ENCODE data around the gene RAB3C.
"Not testable (repeated sequence)": the region's sequence is repeated elsewhere in the genome, so short reads cannot be mapped to it uniquely, and the experiment has no call there.

Gene RAB3C

DNA sequence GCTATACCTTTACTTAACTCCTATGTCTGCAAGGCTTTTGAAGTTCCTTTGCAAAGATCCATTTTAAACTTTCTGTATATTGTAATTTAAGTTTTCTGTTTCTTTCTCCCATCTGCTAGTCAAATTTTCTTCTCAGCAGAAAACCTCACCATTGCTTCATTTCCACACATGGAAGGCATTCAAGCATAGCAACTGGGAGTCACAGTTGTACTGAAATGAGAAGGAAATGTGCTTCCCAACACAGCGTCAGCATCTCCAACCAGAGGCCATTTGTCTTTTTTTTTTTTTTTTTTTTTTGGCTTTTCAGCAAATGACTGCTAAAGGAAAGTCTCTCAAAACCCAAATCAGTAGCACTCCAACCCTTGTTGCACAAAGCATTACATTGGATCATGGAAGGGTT is 92.5 kb downstream of the RAB3C start:
- no peak overlapping the region for H3K4me3 ChIP-seq (ENCODE audit: low read depth, low read length)
- no peak for DNase-seq (ENCODE audit: low read depth)
- TF ChIP-seq, protein P1, sequence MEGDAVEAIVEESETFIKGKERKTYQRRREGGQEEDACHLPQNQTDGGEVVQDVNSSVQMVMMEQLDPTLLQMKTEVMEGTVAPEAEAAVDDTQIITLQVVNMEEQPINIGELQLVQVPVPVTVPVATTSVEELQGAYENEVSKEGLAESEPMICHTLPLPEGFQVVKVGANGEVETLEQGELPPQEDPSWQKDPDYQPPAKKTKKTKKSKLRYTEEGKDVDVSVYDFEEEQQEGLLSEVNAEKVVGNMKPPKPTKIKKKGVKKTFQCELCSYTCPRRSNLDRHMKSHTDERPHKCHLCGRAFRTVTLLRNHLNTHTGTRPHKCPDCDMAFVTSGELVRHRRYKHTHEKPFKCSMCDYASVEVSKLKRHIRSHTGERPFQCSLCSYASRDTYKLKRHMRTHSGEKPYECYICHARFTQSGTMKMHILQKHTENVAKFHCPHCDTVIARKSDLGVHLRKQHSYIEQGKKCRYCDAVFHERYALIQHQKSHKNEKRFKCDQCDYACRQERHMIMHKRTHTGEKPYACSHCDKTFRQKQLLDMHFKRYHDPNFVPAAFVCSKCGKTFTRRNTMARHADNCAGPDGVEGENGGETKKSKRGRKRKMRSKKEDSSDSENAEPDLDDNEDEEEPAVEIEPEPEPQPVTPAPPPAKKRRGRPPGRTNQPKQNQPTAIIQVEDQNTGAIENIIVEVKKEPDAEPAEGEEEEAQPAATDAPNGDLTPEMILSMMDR (IDR thresholded peaks at IDR 0.05; ENCODE audit: control insufficient read depth, extremely low read depth, insufficient read depth), result no peak

DNA sequence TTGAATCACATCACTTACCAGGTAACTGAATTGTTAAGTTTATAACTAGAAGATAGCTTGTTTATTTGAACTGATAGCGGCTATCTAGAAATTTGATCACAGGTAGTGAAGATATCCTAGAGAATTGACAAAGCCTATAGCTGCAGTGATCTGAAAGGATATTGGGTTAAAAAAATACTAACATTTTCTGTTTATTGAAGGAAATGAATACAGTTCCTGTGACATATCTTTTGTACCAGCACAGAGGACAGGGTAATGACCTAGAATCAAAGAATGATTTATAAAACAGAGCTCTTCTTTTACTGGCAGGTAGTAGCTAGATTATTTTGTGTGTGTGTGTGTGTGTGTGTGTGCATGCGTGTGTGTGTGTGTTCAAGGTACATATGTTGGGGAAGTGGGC is 94.8 kb downstream of the RAB3C start:
- no peak for DNase-seq (ENCODE audit: low read depth)
- H3K4me3 ChIP-seq (ENCODE audit: low read depth, low read length), result no peak overlapping the region
- TF ChIP-seq, protein P1 (IDR thresholded peaks at IDR 0.05; ENCODE audit: control insufficient read depth, extremely low read depth, insufficient read depth), result no peak

- no peak for DNase-seq (ENCODE audit: low read depth)
- no peak overlapping the region for H3K4me3 ChIP-seq (ENCODE audit: low read depth, low read length)
- TF ChIP-seq, protein P1 (IDR thresholded peaks at IDR 0.05; ENCODE audit: control insufficient read depth, extremely low read depth, insufficient read depth), result no peak
These were observed 97.6 kb downstream of the RAB3C start for GRCh38 chr5:58680503-58680902.

DNA sequence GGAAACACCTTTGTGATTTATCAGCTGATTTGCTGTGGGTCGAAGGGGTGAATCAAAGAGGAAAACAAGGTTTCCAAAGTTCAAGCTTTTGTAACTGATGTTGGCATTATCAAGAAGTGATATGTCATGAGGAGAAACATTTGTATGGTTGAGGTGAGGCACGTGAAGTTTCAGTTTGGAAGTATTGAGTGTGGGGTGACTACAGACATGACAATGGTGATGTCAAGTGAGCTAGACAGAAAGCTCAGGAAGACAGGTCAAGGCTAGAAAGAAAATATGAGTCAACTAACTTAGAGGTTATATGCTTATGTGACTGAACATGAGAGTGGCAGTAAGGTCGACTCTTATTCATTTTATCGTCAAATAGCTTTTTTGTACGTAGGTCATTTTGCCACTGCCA is 99.1 kb downstream of the RAB3C start:
- no peak overlapping the region for H3K4me3 ChIP-seq (ENCODE audit: low read depth, low read length)
- TF ChIP-seq, protein P1 (IDR thresholded peaks at IDR 0.05; ENCODE audit: control insufficient read depth, extremely low read depth, insufficient read depth), result no peak
- DNase-seq (ENCODE audit: low read depth), result no peak

DNA sequence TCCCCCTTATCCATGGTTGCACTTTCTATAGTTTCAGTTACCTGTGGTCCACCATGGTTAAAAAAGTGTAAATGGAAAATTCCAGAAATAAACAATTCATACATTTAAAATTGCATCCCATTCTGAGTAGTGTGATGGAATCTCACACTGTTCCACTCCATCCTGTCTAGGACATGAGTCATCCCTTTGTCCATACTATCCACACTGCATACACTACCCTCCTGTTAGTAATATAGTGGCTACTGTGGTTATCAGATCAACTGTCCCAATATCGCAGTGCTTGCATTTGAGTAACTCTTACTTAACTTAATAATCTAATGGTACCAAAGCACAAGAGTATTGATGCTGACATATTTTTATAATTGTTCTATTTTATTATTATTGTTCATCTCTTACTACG is 100.7 kb downstream of the RAB3C start:
- TF ChIP-seq, protein P1 (IDR thresholded peaks at IDR 0.05; ENCODE audit: control insufficient read depth, extremely low read depth, insufficient read depth), result no peak
- no peak overlapping the region for H3K4me3 ChIP-seq (ENCODE audit: low read depth, low read length)
- no peak for DNase-seq (ENCODE audit: low read depth)

DNA sequence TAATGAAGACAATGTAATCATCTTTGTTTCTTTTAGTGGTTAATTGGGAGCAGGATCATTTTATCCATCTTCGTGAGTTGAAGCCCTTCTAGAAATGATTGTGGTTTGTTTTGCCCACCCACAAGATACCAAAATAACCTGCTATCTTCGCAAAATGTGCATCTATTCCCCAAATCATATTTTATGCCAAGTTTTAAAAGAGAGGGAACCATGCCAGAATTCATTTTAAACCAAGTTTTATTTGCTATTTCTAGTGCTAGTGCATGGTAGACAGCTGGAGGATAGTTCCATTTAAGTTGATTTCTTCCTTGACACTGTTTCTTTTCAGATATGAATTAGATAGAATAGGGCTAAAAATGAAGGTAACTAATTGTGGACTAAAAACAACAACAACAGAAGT is 104.2 kb downstream of the RAB3C start:
- DNase-seq (ENCODE audit: low read depth), result no peak
- TF ChIP-seq, protein P1 (IDR thresholded peaks at IDR 0.05; ENCODE audit: control insufficient read depth, extremely low read depth, insufficient read depth), result no peak
- H3K4me3 ChIP-seq (ENCODE audit: low read depth, low read length), result no peak overlapping the region

GRCh38 chr5:58687595-58687994 is 104.7 kb downstream of the RAB3C start:
- DNase-seq (ENCODE audit: low read depth), result no peak
- TF ChIP-seq, protein P1 (IDR thresholded peaks at IDR 0.05; ENCODE audit: control insufficient read depth, extremely low read depth, insufficient read depth), result no peak
- no peak overlapping the region for H3K4me3 ChIP-seq (ENCODE audit: low read depth, low read length)

DNA sequence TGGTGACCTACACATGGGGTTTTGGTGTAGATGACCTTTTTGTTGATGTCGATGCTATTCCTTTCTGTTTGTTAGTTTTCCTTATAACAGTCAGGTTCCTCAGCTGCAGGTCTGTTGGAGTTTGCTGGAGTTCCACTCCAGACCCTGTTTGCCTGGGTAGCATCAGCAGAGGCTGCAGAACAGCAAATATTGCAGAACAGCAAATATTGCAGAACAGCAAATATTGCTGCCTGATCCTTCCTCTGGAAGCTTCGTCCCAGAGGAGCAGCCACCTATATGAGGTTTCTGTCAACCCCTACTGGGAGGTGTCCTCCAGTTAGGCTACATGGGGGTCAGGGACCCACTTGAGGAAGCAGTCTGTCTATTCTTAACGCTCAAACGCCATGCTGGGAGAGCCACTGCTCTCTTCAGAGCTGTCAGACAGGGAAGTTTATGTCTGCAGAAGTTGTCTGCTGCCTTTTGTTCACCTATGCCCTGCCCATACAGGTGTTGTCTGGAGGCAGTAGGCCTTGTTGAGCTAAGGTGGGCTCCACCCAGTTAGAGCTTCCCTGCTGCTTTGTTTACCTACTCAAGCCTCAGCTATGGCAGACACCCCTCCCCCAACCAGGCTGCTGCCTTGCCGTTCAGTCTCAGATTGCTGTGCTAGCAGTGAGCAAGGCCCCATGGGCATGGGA is 116.3 kb downstream of the RAB3C start:
- not testable (repeated sequence) for H3K4me3 ChIP-seq (ENCODE audit: low read depth, low read length)
- DNase-seq (ENCODE audit: low read depth), result peak; percentile 35

Data from LNCaP clone FGC (cell line).